PC-9 (cell line): ENCODE results near the gene SF3B2.

Experiments used
- EZH2 ChIP-seq: fragments of 200-600 bp; sonication (generic); IDR thresholded peaks from 2 replicates; pipeline ENCODE4 v1.8.0; 2017; ENCODE audit warnings: antibody characterized with exemption, low read depth
- TF ChIP-seq, protein P1 (sequence below): fragments of 200-600 bp; sonication (generic); conservative IDR thresholded peaks from 2 replicates; pipeline ENCODE4 v1.6.1; 2017; ENCODE audit warnings: mixed run types, antibody characterized with exemption, mild to moderate bottlenecking, moderate library complexity

DNA sequence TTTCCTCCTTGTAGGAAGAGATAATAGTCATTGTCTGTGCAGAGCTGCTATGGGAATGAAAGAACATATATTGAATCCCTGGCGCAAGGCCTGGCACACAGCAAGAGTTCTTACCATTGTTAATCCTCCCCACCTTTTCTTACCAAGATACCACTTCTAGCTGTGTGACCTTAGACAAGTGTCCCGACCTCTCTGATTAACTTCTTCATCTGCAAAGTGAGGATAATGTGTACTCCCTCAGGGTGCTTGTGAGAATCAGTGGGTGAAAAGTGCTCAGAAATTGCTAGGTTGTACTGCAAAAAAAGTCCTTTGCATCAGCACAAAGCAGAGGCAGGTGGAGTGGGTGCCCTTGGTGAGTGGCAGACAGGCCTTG is 44.1 kb upstream of the SF3B2 start:
- TF ChIP-seq, protein P1, sequence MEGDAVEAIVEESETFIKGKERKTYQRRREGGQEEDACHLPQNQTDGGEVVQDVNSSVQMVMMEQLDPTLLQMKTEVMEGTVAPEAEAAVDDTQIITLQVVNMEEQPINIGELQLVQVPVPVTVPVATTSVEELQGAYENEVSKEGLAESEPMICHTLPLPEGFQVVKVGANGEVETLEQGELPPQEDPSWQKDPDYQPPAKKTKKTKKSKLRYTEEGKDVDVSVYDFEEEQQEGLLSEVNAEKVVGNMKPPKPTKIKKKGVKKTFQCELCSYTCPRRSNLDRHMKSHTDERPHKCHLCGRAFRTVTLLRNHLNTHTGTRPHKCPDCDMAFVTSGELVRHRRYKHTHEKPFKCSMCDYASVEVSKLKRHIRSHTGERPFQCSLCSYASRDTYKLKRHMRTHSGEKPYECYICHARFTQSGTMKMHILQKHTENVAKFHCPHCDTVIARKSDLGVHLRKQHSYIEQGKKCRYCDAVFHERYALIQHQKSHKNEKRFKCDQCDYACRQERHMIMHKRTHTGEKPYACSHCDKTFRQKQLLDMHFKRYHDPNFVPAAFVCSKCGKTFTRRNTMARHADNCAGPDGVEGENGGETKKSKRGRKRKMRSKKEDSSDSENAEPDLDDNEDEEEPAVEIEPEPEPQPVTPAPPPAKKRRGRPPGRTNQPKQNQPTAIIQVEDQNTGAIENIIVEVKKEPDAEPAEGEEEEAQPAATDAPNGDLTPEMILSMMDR, result no peak
- TF ChIP-seq EZH2, result no peak
